D721Med (cell line): ENCODE data around the gene PANK3.
"Not testable (repeated sequence)": the region's sequence is repeated elsewhere in the genome, so short reads cannot be mapped to it uniquely, and the experiment has no call there.

Experiments used
- DNase-seq: peaks from one replicate; pipeline ENCODE4 v3.0.0; 2011; ENCODE audit warnings: low spot score; ENCODE audit not compliant: insufficient read length
- FAIRE-seq: peaks from 2 replicates; lab custom pipeline; 2011; peaks lifted over from hg19 to GRCh38; lab: Jason Lieb, UNC
- TF ChIP-seq, protein P1 (sequence below): IDR thresholded peaks from 2 replicates; pipeline ENCODE4 v1.5.1; 2012; ENCODE audit warnings: mild to moderate bottlenecking, control low read depth; ENCODE audit not compliant: insufficient read depth; ENCODE audit errors: missing control alignments

Gene PANK3

DNA sequence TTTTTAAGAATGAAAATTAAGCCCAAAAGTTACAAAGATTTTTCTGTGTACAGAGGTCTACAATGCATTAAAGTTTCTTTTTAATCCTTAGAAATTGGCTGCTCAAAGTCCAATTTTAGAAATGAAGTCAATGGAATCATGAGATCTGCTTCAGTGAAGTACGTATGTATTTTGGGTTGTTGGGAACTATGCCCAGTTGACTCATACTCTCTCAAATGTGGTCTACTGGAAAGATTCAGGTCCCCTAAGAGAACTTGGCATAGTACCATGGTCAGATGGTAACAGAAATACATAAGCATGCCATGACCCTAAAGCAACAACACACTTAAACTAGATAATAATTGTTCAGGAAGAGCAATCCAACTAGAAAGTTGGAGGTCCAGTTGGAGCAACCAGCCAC lies 27.0 kb downstream of the PANK3 start:
- DNase-seq (no peak), FAIRE-seq (no peak)
- TF ChIP-seq, protein P1, sequence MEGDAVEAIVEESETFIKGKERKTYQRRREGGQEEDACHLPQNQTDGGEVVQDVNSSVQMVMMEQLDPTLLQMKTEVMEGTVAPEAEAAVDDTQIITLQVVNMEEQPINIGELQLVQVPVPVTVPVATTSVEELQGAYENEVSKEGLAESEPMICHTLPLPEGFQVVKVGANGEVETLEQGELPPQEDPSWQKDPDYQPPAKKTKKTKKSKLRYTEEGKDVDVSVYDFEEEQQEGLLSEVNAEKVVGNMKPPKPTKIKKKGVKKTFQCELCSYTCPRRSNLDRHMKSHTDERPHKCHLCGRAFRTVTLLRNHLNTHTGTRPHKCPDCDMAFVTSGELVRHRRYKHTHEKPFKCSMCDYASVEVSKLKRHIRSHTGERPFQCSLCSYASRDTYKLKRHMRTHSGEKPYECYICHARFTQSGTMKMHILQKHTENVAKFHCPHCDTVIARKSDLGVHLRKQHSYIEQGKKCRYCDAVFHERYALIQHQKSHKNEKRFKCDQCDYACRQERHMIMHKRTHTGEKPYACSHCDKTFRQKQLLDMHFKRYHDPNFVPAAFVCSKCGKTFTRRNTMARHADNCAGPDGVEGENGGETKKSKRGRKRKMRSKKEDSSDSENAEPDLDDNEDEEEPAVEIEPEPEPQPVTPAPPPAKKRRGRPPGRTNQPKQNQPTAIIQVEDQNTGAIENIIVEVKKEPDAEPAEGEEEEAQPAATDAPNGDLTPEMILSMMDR, result no peak

DNA sequence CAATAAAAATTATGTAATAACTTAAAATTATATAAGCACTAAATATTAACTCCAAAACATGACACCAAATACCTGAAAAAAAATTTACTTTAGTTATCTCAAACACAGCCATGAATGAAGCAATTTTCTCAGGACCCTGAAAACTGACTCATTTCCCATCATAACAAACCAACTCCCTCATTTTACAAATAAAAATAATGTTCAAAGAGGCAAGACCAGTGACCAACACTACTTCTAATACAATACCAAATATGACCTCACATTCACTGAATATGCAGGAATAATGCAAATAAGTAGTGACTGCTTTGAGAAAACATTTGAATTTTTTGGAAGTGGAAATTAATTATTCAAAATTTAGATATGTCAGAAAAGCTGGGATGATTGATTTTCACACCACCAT lies 28.5 kb downstream of the PANK3 start:
- TF ChIP-seq, protein P1, result no peak
- no peak for FAIRE-seq
- no peak for DNase-seq

DNA sequence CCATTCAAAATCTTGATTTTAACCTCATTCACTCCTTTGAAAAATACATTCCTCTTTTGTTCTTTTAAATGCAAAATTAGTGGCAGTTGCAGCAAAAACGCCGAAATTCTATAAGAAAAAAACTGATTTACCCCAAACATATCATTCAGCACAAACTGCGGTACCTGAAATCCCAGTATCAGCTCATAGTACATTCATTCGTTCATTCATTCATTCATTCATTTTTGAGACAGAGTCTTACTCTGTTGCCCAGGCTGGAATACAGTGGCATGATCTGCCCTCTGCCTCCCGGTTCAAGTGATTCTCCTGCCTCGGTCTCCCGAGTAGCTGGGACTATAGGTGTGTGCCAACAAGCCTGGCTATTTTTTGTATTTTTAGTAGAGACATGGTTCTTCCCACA lies 29.6 kb downstream of the PANK3 start:
- TF ChIP-seq, protein P1, result no peak
- no peak for FAIRE-seq
- no peak for DNase-seq

DNA sequence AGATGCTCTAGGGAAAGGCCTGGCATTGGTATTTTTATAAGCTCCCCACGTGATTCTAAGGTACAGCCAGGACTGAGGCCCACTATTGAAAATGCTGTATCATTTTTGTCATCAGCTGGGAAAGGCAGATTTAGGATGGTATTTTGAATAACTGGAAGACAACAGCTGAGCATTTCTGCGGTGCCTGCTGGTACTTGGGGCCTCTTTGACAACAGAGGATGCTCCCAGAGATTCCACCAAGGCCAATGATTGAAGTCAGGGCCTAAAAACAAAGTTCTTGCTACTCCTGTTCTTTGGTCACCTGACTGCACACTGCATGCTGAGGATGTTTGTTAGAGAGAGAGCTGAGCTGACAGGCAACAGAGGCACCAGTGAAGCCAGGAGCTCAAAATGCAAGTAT lies 42.0 kb downstream of the PANK3 start:
- DNase-seq (no peak), FAIRE-seq (no peak)
- TF ChIP-seq, protein P1, result no peak

DNA sequence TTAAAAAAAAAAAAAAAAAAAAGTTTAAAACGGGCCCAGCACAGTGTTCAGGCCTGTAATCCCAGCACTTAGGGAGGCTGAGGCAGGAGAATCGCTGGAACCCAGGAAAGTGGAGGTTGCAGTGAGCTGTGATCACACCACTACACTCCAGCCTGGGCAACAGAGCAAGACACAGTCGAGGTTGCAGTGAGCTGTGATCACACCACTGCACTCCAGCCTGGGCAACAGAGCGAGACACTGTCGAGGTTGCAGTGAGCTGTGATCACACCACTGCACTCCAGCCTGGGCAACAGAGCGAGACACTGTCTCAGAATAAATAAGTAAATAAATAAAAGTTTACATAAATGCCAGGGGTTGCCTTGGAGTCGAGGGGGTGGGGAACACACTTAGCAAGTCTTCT lies 44.8 kb downstream of the PANK3 start:
- DNase-seq, FAIRE-seq: not testable (repeated sequence)

DNA sequence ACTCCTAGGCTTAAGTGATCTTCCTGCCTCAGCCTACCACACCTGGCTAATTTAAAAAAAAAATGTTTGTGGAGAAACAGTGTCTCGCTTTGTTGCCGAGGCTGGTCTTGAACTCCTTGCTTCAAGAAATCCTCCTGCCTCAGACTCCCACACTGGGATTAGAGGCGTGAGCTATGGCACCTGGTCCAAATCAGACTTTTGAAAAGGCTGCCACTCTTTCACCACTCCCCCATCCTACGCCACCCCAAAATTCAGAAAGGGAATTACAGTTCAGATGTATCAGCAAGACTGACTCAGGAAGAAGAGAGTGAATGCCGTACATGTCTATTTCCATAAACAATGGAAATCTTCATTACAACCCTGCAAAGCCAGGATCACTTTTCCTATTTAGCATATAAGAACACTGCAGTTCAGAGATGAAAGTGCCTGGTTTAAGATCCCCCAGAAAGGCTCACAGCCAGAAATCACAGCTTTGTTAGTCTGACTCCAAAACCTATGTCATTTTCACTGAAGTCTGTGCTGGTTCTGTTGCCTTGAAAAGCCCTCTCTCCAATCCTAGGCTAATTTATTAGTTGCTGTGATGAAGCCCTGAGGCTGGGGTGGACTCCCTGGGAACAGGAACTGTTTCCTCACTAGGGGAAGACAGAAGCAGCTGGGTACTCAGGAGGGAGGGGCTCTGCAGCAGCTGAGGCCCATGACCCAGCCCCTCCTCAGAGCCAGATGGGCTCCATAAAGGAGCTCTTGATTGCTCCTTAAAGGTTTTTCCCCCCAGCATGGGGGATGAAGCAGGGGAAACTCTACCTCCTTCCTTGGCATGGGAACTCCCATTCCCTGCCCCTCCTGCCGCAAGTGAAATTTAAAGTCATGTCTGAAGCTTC lies 46.9 kb downstream of the PANK3 start:
- no peak for DNase-seq
- FAIRE-seq, result no peak

DNA sequence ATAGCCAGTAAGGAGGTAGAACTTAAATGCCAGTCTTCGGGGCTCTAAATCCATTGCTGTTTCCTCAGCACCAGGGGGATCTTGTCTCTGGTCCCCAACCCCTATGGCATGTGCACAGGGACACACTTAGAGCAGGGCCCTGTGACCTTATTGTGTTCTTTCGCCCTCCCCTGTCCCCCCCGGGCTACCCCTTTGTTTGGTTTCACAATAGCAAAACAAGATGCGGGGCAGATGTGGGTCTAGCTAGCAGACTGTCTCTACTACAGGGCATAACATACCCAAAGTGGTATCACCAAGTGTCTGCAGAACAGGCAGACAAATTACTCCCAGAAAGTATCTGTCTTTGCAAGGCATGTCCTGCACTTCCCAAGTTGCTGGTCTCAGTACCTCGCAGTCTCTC lies 48.0 kb downstream of the PANK3 start:
- DNase-seq, result no peak
- TF ChIP-seq, protein P1, result no peak
- no peak for FAIRE-seq

More for the DNA sequence above, 46.9 kb downstream of the PANK3 start:
- TF ChIP-seq, protein P1, result no peak
